HepG2 (cell line): ENCODE data around the gene SHLD1. TPM values are rescaled to one million over a fixed set of nuclear protein-coding genes. Genes with fewer than 3 reads are reported as not detected.
A peak's percentile ranks its signal among the peaks of the same experiment; 100 is the strongest.

Experiments
- AGO2 ChIP-seq: fragments of 200-400 bp; formaldehyde crosslinking; optimal IDR thresholded peaks from 2 replicates; pipeline ENCODE3; 2017; ENCODE audit warnings: mild to moderate bottlenecking, low read depth, low read length, moderate library complexity
- ARID5B ChIP-seq: IDR thresholded peaks from 2 replicates; pipeline ENCODE4 v1.4.0; 2020; ENCODE audit warnings: mild to moderate bottlenecking, missing genetic modification reagents
- ATF1 ChIP-seq: IDR thresholded peaks from 2 replicates; pipeline ENCODE4 v1.6.1; 2016; ENCODE audit warnings: mild to moderate bottlenecking, control low read depth
- CBFB ChIP-seq: sonication (generic); formaldehyde crosslinking; IDR thresholded peaks from 2 replicates; pipeline ENCODE4 v1.4.0; 2020; ENCODE audit warnings: missing genetic modification reagents
- ETV5 ChIP-seq: IDR thresholded peaks from 2 replicates; pipeline ENCODE4 v1.6.1; 2018; ENCODE audit warnings: missing biosample characterization, missing genetic modification reagents, inconsistent platforms, borderline replicate concordance
- PHF8 ChIP-seq: sonication (generic); formaldehyde crosslinking; IDR thresholded peaks from 2 replicates; pipeline ENCODE4 v1.5.0; 2020; ENCODE audit warnings: missing genetic modification reagents
- REST ChIP-seq, 2 experiments: IDR thresholded peaks; 2 replicates each; pipeline ENCODE4 v1.6.1; 2011 to 2012; ENCODE audit warnings: low read length in 2 of 2, borderline replicate concordance in 1 of 2, low read depth in 1 of 2, mild to moderate bottlenecking in 1 of 2, moderate library complexity in 1 of 2
- SIN3A ChIP-seq: IDR thresholded peaks from 2 replicates; pipeline ENCODE4 v1.6.1; 2011; ENCODE audit warnings: low read depth, mild to moderate bottlenecking, control low read depth, low read length, borderline replicate concordance
- TGIF2 ChIP-seq: IDR thresholded peaks from 2 replicates; pipeline ENCODE4 v1.6.1; 2016; ENCODE audit warnings: control low read depth, missing compliant biosample characterization
- ZNF224 ChIP-seq: sonication (generic); formaldehyde crosslinking; IDR thresholded peaks from 2 replicates; pipeline ENCODE4 v1.5.0; 2020; ENCODE audit warnings: mild to moderate bottlenecking, missing genetic modification reagents
- ZNF362 ChIP-seq: sonication (generic); formaldehyde crosslinking; IDR thresholded peaks from 2 replicates; pipeline ENCODE4 v1.4.0; 2020; ENCODE audit warnings: missing genetic modification reagents, mild to moderate bottlenecking, borderline replicate concordance
- ZNF441 ChIP-seq: sonication (generic); formaldehyde crosslinking; IDR thresholded peaks from 2 replicates; pipeline ENCODE4 v1.7.0; 2021; ENCODE audit warnings: missing genetic modification reagents, borderline replicate concordance
- ZNF547 ChIP-seq: sonication (generic); formaldehyde crosslinking; IDR thresholded peaks from 2 replicates; pipeline ENCODE4 v1.5.1; 2020; ENCODE audit warnings: mild to moderate bottlenecking, missing genetic modification reagents
- ZNF569 ChIP-seq: sonication (generic); formaldehyde crosslinking; IDR thresholded peaks from 2 replicates; pipeline ENCODE4 v1.5.0; 2020; ENCODE audit warnings: mild to moderate bottlenecking, missing genetic modification reagents, moderate library complexity, borderline replicate concordance
- ZNF782 ChIP-seq: sonication (generic); formaldehyde crosslinking; IDR thresholded peaks from 2 replicates; pipeline ENCODE4 v1.4.0; 2020; ENCODE audit warnings: missing genetic modification reagents, mild to moderate bottlenecking, borderline replicate concordance
- polyA plus RNA-seq, 8 experiments: library from polyadenylated mRNA; depleted of rRNA in 3 of 8; stranded (reverse) in 7 of 8; unstranded in 1 of 8; fragments of >200 nt; fragmentation: Illumina TruSeq in 4 of 8; extraction: Trizol in 4 of 8; gene quantifications; 2 replicates each; pipeline versions ENCODE4 v1.2.1 to v1.2.3, GENCODE V29; 2011 to 2016; ENCODE audit warnings: low read depth in 4 of 8, missing spikeins in 1 of 8, mixed read lengths in 1 of 8; ENCODE audit not compliant: insufficient read depth in 1 of 8
- total RNA-seq, 5 experiments: library from RNA; depleted of rRNA; stranded (reverse); fragments of >200 nt; fragmentation: Illumina TruSeq; extraction: Trizol; gene quantifications; 2 replicates each; pipeline ENCODE4 v1.2.3, GENCODE V29; 2016; ENCODE audit warnings: low read depth in 1 of 5
- TF ChIP-seq, protein P1 (sequence below): sonication (generic); formaldehyde crosslinking; IDR thresholded peaks from 2 replicates; pipeline ENCODE4 v1.4.0; 2020; ENCODE audit warnings: missing genetic modification reagents

The SHLD1 gene
- total and polyA plus RNA-seq, 2 of the 13 experiments (the other 11 are each of a cell fraction or from before 2014, with no cell fraction given), result 8.9 to 10.0 TPM

DNA sequence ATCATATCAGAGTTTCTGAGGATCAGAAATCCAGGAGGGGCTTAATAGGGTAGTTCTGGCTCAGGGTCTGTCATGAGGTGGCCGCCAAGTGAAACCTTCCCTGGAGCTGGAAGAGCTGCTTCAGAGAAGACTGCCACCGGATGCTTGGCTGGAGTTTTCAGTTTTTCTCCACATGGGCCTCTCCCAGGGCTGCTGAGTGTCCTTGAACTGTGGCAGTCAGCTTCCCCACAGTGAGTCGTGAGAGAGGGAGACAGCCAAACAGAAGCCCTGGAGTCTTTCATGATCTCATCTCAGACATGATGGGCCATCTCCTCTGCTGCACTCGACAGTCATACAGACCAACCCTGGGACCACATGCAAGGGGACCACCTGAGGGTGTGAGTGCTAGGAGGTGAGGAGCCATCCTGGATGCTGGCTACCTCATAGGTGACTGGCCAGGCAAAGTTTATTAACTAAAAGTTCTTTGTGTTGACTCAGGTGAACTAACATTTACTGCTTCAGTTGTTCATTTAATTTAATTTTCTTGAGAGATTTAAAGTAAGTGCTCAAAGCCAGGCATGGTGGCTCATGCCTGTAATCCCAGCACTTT, 71.5 kb downstream of the SHLD1 start (continued):
- TF ChIP-seq, protein P1, sequence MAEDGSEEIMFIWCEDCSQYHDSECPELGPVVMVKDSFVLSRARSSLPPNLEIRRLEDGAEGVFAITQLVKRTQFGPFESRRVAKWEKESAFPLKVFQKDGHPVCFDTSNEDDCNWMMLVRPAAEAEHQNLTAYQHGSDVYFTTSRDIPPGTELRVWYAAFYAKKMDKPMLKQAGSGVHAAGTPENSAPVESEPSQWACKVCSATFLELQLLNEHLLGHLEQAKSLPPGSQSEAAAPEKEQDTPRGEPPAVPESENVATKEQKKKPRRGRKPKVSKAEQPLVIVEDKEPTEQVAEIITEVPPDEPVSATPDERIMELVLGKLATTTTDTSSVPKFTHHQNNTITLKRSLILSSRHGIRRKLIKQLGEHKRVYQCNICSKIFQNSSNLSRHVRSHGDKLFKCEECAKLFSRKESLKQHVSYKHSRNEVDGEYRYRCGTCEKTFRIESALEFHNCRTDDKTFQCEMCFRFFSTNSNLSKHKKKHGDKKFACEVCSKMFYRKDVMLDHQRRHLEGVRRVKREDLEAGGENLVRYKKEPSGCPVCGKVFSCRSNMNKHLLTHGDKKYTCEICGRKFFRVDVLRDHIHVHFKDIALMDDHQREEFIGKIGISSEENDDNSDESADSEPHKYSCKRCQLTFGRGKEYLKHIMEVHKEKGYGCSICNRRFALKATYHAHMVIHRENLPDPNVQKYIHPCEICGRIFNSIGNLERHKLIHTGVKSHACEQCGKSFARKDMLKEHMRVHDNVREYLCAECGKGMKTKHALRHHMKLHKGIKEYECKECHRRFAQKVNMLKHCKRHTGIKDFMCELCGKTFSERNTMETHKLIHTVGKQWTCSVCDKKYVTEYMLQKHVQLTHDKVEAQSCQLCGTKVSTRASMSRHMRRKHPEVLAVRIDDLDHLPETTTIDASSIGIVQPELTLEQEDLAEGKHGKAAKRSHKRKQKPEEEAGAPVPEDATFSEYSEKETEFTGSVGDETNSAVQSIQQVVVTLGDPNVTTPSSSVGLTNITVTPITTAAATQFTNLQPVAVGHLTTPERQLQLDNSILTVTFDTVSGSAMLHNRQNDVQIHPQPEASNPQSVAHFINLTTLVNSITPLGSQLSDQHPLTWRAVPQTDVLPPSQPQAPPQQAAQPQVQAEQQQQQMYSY (CRISPR knock-in tag), result 0 out of 2 replicates have a peak, but pooled peaks have one; percentile 33
- TF ChIP-seq REST (IDR thresholded peaks at IDR 0.05; ENCODE audit: borderline replicate concordance in 1 of 2, low read depth in 1 of 2, low read length in 2 of 2) (no peak), ZNF569 (CRISPR knock-in tag) (no peak), ATF1 (CRISPR knock-in tag) (no peak), ZNF224 (CRISPR knock-in tag) (no peak), SIN3A (no peak), AGO2 (no peak), ZNF782 (CRISPR knock-in tag) (no peak), ZNF362 (CRISPR knock-in tag) (peak; percentile 79), ETV5 (CRISPR knock-in tag) (peak; percentile 75), CBFB (CRISPR knock-in tag) (0 out of 2 replicates have a peak, but pooled peaks have one; percentile 36), TGIF2 (no peak), ZNF441 (CRISPR knock-in tag) (peak; percentile 80), ARID5B (peak; percentile 92), ZNF547 (CRISPR knock-in tag) (no peak), PHF8 (CRISPR knock-in tag) (peak; percentile 39; the same call in 1 of the 2 replicates)
